Endometrial microvascular endothelial cells (primary cell): ENCODE measurements around the gene AMN. TPM values are rescaled to one million over a fixed set of nuclear protein-coding genes. Genes with fewer than 3 reads are reported as not detected.
"Not testable (repeated sequence)": the region's sequence is repeated elsewhere in the genome, so short reads cannot be mapped to it uniquely, and the experiment has no call there.

Experiments
- in situ Hi-C: cut with HindIII; loops from 2 replicates; pipeline ENCODE4 v1.10.0; 2017; ENCODE audit warnings: low sequenced_read_pairs, low pct_unique_long_range_greater_than_20kb; ENCODE audit errors: inconsistent ontology term
- total RNA-seq: library from RNA; depleted of rRNA; stranded (reverse); fragments of >200 nt; gene quantifications from one replicate; pipeline ENCODE4 v1.2.3, GENCODE V29; 2015; ENCODE audit errors: inconsistent ontology term

The AMN gene
- not detected for total RNA-seq

GRCh38 chr14:102922490-102923200 lies at the start of gene AMN:
TSS of gene AMN (plus strand) at chr14:102922663. CDS start at chr14:102922689, 26 bp downstream.
- in situ Hi-C loops, result no loop called here

DNA sequence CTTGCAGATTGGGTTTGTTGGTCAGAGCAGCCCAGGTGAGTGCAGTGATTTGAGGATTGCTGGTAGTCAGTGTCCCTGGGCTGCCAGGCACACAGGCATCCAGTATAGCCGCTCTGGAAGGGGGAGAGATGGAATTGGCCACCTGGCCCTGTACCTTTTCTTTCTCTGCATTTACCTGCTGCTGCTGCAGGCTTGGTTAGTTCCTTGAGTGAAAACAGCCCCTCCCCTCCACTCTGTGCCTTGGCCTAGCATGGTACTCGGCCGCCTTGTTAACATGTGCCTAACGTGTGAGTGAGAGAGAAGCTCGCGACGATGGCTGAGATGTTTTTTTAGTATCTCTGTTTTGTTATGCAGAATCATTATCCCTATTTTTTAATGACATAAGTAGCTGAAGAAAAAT lies 49.3 kb upstream of the AMN start:
- in situ Hi-C loops, result loop anchor here (10.0 kb wide), 1 partner anchor 168 kb away; no protein-coding TSS in a partner anchor

DNA sequence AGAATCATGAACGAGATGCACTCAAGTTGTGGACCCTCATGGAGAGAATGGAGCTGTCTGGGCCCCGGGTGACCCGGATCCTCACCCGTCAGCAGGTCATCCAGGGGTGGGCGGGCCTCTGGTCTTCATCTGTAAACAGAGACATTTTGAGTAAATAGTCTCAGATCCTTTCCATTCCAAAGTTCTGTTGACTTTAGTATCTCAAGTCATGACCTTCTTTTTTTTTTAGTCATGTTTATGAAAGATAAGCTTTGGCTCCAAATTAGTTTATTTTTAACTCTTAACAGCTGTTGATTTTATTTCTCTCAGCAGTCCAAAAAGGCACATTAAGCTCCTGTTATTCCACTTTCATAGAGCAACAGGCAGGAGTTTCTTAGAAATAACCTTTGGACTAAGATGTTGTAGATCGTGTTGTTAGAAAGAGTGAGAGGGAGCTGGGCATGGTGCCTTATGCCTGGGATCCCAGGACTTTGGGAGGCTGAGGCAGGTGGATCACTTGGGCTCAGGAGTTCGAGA lies 48.9 kb upstream of the AMN start:
- in situ Hi-C loops, result loop anchor here (10.0 kb wide), 1 partner anchor 169 kb away; no protein-coding TSS in a partner anchor

DNA sequence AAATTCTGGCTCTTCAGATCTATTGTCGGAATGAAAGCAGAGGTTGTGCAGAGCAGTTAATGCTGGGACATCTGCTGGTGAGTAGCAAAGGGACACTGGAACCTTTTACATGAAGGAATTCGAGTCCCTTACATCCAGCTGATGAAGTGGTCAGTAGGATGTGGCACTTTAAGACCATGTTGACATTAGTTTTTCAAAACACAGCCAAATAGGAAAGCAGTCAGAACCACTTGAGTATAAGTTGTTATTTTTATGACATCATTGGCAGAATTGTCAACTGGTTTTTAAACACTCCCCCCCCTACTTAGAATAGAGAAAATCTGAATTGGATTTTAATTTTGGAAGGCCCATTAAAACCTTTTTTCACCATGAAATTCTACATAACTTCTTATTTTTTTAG lies 46.8 kb upstream of the AMN start:
- in situ Hi-C loops, result loop anchor here (10.0 kb wide), 1 partner anchor 171 kb away; no protein-coding TSS in a partner anchor

- in situ Hi-C loops, result loop anchor here (10.0 kb wide), 1 partner anchor 173 kb away; no protein-coding TSS in a partner anchor
These were observed 45.0 kb upstream of the AMN start for GRCh38 chr14:102877511-102877910.

DNA sequence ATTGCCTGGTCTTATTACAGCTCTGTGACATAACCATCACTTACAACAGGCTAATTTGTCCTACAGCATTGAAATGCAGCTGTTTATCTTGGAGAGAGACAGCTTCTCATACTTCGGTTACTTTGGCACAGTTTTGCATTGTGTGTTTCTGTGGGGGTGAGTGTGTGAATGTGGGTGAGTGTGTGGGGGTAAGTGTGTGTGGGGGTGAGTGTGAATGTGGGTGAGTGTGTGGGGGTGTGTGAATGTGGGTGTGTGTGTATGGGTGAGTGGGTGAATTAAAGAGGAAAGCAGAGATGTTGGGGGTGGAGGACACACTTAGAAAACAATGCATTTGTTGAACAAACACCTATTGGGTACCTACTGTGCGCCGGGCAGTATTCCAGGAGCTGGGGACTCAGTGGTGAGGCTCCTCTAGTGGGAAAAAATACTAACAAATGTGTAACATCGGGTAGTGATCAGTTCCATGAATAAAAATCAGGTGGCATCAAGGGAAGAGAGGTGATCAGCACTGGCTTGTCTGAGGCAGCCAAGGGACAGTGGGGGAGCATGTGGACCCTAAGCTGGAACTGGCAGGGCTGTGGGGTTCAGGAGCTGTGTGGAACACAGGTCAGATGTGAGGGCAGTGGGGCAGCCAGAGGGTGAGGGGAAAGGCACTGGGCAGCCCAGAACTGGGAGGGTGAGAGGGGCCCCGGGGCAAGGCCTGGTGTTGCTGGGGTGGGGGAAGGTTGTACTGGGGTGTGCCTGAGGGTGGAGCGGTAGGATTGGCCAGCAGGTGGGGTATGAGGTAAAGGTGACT lies 44.1 kb upstream of the AMN start:
- in situ Hi-C loops, result loop anchor here (10.0 kb wide), 1 partner anchor 174 kb away; no protein-coding TSS in a partner anchor

DNA sequence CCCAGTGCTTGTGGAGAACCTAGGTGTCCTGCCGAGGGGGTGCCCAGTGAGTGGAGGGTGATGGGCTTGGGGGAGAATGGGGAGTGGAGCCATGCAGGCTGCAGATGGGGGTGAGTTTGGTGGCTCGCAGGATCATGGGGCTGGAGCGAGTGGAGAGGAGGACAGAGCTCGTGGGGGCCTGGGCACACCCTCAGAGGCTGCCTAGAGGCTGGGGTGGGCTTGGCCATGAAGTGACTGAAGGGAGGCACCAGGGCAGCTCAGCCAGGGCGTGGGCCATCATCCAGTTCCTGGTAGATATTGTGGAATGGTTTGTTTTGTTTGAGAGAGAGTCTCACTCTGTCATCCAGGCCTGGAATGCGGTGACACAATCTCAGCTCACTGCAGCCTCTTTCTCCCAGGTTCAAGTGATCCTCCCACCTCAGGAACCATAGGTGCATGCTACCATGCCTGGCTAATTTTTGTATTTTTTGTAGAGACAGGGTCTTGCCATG lies 43.4 kb upstream of the AMN start:
- in situ Hi-C loops, result loop anchor here (10.0 kb wide), 1 partner anchor 174 kb away; no protein-coding TSS in a partner anchor

GRCh38 chr14:102882226-102882906 lies 40.1 kb upstream of the AMN start:
- in situ Hi-C loops, result no loop called here

DNA sequence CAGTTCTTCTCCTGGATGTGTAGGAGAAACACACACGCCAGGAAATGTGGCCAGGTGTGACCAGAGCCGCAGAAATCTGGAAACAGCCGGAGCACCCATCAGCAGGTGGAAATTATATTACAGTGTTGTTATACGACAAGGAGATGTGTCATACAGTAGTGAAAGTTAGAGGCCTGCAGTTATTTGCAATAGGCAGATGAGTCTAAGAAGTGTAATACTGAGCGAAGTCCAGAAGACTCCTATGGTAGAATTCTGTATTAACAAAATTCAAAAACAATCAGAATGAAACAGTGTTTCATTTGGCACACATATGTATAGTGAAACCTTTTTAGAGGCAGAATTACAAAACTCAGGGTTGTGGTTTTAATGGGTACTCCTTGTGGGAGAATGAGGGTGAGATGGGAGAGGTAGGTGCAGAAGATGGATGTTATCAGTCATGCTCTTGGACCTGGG lies 39.3 kb upstream of the AMN start:
- in situ Hi-C loops, result no loop called here

DNA sequence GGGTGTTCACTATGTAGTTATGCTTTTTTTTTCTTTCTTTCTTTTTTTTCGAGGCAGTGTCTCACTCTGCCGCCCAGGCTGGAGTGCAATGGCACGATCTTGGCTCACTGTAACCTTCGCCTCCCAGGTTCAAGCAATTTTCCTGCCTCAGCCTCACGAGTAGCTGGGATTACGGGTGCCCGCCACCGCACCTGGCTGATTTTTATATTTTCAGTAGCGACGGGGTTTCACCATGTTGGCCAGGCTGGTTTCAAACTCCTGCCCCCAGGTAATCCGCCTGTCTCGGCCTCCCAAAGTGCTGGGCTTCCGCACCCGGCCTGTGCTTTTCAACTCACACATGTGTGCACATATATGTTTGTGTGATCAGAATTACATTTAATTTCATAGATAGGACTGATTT lies 38.9 kb upstream of the AMN start:
- in situ Hi-C loops, result no loop called here

DNA sequence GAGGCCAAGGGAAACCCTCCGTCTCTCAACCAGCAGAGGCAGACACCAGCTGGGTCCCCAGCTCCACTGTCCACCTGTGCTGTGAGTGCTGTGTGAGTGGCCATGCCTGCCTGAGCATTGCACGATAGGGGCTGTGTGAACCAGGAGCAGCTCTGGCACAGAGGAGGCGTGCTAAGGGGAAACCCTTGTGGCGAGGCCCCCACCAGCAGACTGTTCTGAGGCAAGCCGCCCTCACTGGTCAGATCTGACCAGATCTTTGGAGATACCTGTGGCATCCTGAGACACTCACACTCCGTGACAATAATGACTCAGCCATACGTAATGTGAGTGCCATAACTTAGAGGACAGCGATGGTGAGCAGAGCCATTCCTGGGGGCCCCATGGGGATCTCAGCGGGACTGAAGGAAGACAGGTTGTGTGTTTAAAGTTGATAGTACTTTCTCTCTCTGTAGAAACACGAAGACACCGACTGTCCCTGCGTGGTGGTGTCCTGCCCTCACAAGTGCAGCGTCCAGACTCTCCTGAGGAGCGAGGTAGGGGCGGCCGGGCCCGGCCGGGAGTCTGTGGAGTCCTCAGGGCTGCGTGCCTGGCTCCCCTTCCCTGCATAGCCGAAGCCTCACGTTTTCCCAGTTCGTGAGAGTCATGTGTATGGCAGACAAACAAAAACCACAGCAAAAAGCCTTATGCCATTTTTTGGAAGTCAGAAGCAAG lies 36.6 kb upstream of the AMN start:
- in situ Hi-C loops, result no loop called here

DNA sequence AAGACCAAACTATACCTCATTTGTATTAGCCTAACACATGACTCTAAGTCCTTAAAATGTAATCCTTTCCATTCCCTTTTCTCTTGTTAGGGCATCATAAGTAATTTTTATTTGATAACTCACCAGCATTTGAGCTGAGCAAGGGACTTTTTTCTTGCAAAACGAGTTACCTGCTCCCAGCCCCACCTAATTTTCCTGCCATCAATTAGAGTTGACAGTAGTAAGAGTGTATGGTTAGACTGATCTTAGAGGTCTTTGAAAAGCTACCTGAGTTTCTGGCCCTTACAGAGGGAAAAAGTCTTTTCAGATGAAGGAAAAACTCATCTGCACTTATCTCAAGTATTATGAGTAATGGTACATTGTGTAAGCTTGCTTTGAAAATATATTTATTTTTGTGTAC lies 33.7 kb upstream of the AMN start:
- in situ Hi-C loops, result no loop called here

DNA sequence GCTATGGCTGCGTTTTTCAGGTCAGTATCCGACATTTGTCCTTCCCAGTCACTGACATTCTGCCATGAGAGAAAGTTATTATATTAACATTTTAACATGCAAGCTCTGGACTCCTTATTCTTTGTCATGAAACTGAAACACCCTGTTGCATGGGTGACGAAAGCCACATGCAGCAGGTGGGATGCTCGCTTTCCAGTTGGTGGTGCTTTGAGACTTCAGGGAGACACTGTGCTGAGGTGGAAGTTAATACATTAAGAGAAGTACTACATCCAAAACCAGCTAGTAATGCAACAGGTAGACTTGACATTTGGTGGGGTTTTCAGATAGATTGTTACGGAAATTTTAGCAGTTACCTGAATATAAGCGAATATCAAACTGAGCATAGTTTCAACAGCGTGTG lies 32.8 kb upstream of the AMN start:
- in situ Hi-C loops, result no loop called here

- in situ Hi-C loops, result no loop called here
These were observed 31.4 kb upstream of the AMN start for GRCh38 chr14:102891111-102891510.

GRCh38 chr14:102891556-102891955 lies 30.9 kb upstream of the AMN start:
- in situ Hi-C loops, result no loop called here

- in situ Hi-C loops, result no loop called here
These were observed 29.8 kb upstream of the AMN start for GRCh38 chr14:102892651-102893050.

GRCh38 chr14:102893452-102893851 lies 29.0 kb upstream of the AMN start:
- in situ Hi-C loops, result no loop called here

DNA sequence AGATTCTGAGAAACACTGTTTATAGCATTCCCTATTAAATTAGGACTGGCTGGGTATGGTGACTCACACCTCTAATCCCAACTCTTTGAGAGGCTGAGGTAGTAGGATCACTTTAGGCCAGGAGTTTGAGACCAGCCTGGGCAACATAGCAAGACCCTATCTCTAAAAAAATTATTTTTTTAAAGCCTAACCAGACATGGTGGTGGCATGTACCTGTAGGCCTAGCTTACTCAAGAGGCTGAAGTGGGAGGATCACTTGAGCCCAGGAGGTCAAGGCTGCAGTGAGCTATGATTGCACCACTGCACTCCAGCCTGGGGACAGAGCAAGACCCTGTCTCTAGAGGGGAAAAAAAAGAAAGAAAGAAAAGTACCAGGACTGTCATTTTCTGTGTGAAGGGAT lies 25.7 kb upstream of the AMN start:
- in situ Hi-C loops, result not testable (repeated sequence)
